Dendritic cell treated with granulocyte-macrophage colony-stimulating factor and Interleukin-4, amounts not matched to agents 40 ng/mL and 50 ng/mL, for 4 days (primary cell): Measurements from ENCODE around the gene CCDC171.

Experiments used
- H3K27ac Mint-ChIP-seq: one replicate; pipeline ENCODE4 v1.8.0; 2022; ENCODE audit warnings: mild to moderate bottlenecking, mixed read lengths
- H3K27me3 Mint-ChIP-seq: one replicate; pipeline ENCODE4 v1.8.0; 2022; ENCODE audit warnings: mild to moderate bottlenecking, mixed read lengths
- H3K36me3 Mint-ChIP-seq: one replicate; pipeline ENCODE4 v1.8.0; 2022; ENCODE audit warnings: low read depth, mixed read lengths
- H3K4me1 Mint-ChIP-seq: one replicate; pipeline ENCODE4 v1.8.0; 2022; ENCODE audit warnings: low read depth, mixed read lengths
- H3K4me3 Mint-ChIP-seq: one replicate; pipeline ENCODE4 v1.8.0; 2022; ENCODE audit warnings: mild to moderate bottlenecking, moderate library complexity, mixed read lengths
- H3K9me3 Mint-ChIP-seq: one replicate; pipeline ENCODE4 v1.8.0; 2022; ENCODE audit warnings: mixed read lengths
- intact Hi-C: fragments of 100-400 bp; cut with micrococcal nuclease; formaldehyde crosslinking; loops from one replicate; pipeline ENCODE4 v1.15.0; 2022

The CCDC171 gene

DNA sequence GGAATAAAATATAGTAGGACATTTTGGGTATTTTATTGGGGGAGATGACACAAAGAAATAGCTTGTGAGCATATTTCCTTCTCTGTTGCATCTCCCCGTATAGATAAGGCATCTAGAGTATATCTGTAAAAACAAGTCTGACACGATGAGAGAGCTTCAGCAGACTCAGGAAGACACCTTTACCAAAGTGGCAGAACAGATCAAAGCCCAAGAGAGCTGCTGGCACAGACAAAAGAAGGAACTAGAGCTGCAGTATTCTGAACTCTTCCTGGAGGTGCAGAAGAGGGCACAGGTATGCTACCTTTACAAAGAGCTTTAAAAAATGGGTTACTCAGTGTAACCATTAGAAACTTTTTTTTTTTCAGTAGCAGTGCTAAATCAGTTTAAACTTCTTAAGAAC lies 176.7 kb downstream of the CCDC171 start:
- H3K27me3 Mint-ChIP-seq, result no peaks in the 10 kb centered on the region
- no peak overlapping the region for H3K27ac Mint-ChIP-seq
- H3K36me3 Mint-ChIP-seq, result no peaks in the 10 kb centered on the region
- H3K4me1 Mint-ChIP-seq, result no peaks in the 10 kb centered on the region
- H3K4me3 Mint-ChIP-seq, result no peak overlapping the region
- intact Hi-C loops, result no loop called here
- H3K9me3 Mint-ChIP-seq, result no peaks in the 10 kb centered on the region

DNA sequence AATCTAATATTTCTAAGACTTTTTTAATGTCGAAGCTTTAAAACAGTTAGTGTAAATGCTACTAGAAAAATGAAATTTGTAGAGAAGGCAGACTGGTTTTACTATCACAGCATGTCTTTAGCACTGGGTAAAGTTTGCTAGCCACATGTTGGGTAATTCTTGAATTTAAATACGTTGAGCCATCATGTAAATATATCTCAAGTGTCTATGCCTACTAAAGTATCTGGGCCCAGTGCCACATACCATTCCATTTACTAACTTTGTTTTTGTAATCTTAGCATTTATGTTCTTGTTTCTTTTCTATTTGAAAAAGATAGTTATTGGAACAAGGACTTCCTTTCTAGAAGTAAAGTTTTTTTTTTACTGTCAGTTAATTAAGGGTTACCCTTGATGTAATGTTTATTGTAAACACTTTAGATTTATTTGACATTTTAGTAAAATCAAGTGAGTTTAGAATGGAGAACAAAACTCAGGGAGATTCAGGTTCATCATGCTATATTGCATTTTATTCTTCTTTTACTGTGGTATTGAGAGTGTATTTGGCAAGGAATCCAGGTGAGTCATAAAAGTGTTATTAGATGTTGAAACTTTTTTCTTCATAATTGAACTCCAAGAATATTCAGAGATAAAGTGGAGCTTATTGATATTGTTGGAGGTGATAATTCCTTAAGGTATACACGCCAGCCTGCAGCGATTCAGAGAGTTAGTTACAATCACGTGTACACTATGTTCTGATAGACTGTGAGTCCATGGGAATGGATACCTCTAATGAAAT lies 182.4 kb downstream of the CCDC171 start:
- no peaks in the 10 kb centered on the region for H3K4me1 Mint-ChIP-seq
- no peak overlapping the region for H3K4me3 Mint-ChIP-seq
- H3K36me3 Mint-ChIP-seq, result no peaks in the 10 kb centered on the region
- no peak overlapping the region for H3K27ac Mint-ChIP-seq
- H3K27me3 Mint-ChIP-seq, result no peaks in the 10 kb centered on the region
- no peaks in the 10 kb centered on the region for H3K9me3 Mint-ChIP-seq
- intact Hi-C loops, result no loop called here

DNA sequence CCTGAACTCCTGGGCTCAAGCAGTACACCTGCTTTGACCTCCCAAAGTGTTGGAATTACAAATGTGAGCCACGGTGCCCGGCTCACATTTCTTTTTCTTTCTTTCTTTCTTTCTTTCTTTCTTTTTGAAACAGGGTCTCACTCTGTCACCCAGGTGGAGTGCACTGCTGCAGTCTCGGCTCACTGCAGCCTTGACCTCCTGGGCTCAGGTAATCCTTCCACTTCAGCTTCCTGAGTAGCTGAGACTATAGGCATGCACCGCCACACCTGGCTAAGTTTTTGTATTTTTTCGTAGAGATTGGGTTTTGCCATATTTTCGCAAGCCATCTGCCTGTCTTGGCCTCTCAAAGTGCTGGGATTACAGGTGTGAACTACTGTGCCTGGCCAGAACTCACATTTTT lies 183.7 kb downstream of the CCDC171 start:
- Mint-ChIP-seq H3K27me3 (no peaks in the 10 kb centered on the region), H3K4me3 (no peak overlapping the region), H3K4me1 (no peaks in the 10 kb centered on the region), H3K27ac (no peak overlapping the region), H3K36me3 (no peaks in the 10 kb centered on the region), H3K9me3 (no peaks in the 10 kb centered on the region)
- intact Hi-C loops, result no loop called here

DNA sequence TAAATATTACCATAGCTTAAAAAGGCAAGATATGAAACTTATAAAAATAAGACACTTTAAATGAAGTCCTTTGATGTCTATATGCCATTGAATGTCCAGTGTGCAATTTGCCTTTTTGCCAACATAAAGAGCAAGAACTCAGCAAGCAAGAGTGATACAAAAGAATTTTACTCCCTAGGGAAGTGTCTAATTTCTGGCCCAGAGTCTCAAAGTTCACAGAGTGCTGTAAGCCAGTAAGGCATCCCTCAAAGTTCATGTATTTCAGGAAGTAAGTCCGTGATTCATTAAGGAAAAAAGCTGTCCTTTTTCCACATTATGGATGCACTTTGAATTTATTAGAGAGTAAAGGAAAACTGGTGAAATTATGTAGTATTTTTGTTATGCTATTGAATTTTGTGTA lies 185.2 kb downstream of the CCDC171 start:
- Mint-ChIP-seq H3K36me3 (no peaks in the 10 kb centered on the region), H3K9me3 (no peaks in the 10 kb centered on the region), H3K4me1 (no peaks in the 10 kb centered on the region), H3K27me3 (no peaks in the 10 kb centered on the region), H3K27ac (no peak overlapping the region), H3K4me3 (no peak overlapping the region)
- intact Hi-C loops, result no loop called here

DNA sequence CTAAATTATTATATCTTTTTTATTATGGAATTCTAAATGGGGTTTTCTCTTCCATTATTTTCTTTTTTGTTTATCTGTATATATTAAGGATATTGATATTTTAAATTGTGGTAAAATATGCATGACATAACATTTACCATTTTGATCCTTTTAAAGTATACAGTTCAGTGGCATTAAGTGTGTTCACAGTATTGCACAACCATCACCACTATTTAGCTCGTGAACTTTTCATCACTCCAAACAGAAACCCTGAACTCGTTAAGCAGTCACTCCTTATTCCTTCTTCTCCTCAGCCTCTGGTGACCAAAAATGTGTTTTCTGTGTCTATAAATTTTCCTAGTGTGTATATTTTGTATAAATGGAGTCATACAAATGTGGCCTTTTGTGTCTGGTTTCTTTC lies 188.2 kb downstream of the CCDC171 start:
- H3K27ac Mint-ChIP-seq, result no peak overlapping the region

DNA sequence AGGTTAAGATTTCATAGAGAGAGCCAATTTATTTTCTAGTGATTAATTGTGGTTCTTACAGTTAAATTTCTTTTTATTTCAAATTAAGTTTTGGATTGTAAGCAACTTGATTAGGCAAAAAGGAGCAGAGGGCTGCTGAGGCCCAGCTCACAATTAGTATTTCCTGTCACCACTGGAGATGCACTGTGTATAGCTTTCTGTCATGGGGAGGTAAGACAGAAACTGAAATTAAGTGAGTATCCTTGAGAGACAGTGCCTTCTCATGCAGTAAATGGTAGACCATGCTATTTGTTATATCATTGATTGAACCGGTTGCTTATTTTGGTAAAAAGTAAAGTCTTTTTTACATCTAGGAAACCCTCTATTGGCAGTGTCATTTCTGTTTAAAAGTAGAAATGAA lies 190.7 kb downstream of the CCDC171 start:
- Mint-ChIP-seq H3K9me3 (peaks cover 18% of the 10 kb centered on the region), H3K4me1 (no peaks in the 10 kb centered on the region), H3K27ac (no peak overlapping the region), H3K36me3 (peaks cover 18% of the 10 kb centered on the region), H3K4me3 (no peak overlapping the region), H3K27me3 (no peaks in the 10 kb centered on the region)
- intact Hi-C loops, result no loop called here

More for the DNA sequence above, 188.2 kb downstream of the CCDC171 start:
- intact Hi-C loops, result no loop called here
- Mint-ChIP-seq H3K36me3 (no peaks in the 10 kb centered on the region), H3K27me3 (no peaks in the 10 kb centered on the region), H3K9me3 (no peaks in the 10 kb centered on the region), H3K4me1 (no peaks in the 10 kb centered on the region), H3K4me3 (no peak overlapping the region)

DNA sequence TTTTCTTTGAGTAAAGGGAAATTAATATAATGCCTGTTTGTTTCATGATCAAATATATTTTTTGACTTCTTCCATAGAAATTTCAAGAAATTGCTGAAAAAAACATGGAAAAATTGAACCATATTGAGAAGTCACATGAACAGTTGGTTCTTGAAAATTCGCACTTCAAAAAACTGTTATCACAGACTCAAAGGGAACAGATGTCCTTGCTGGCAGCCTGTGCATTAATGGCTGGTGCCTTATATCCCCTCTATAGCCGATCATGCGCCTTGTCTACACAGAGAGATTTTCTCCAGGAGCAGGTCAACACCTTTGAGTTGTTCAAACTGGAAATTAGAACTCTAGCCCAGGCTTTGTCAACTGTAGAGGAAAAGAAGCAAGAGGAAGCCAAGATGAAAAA lies 191.4 kb downstream of the CCDC171 start:
- no peaks in the 10 kb centered on the region for H3K4me1 Mint-ChIP-seq

DNA sequence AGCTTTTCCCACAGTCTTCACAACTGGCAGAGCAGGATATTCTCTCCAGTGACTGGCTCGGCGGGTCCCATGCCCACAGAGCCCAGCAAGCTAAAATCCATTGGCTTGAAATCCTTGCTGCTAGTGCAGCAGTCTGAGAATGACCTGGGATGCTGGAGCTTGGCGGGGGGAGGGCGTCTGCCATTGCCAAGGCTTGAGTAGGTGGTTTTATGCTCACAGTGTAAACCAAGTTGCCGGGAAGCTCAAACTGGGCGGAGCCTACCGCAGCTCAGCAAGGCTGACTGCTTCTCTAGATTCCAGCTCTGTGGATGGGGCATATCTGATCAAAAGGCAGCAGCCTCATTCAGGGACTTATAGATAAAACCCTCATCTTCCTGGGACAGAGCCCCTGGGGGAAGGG lies 194.1 kb downstream of the CCDC171 start:
- Mint-ChIP-seq H3K9me3 (peaks cover 35% of the 10 kb centered on the region), H3K36me3 (peaks cover 18% of the 10 kb centered on the region), H3K4me3 (no peak overlapping the region), H3K27ac (no peak overlapping the region), H3K27me3 (no peaks in the 10 kb centered on the region), H3K4me1 (no peaks in the 10 kb centered on the region)
- intact Hi-C loops, result no loop called here

More for the DNA sequence above, 191.4 kb downstream of the CCDC171 start:
- Mint-ChIP-seq H3K9me3 (peaks cover 25% of the 10 kb centered on the region), H3K36me3 (peaks cover 18% of the 10 kb centered on the region), H3K4me3 (no peak overlapping the region), H3K27me3 (no peaks in the 10 kb centered on the region), H3K27ac (no peak overlapping the region)
- intact Hi-C loops, result no loop called here

DNA sequence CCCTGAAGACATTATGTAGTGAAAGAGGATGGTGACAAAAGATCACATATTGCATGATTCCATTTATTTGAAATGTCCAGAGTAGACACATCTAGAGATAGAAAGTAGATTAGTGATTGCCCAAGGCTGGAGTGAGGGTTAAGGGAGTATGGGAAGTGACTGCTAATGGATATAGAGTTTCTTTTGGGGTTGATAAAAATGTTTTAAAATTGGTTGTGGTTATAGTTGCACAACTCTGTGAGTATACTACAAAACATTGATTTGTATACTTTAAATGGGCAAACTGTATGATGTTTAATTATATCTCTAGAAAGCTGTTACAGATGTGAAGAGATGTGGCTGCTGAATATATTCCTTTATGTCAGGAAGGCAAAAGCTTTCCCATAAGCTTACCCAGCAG lies 202.8 kb downstream of the CCDC171 start:
- intact Hi-C loops, result no loop called here
- H3K27me3 Mint-ChIP-seq, result no peaks in the 10 kb centered on the region
- no peaks in the 10 kb centered on the region for H3K36me3 Mint-ChIP-seq
- peaks cover 12% of the 10 kb centered on the region for H3K9me3 Mint-ChIP-seq
- H3K4me3 Mint-ChIP-seq, result no peak overlapping the region
- H3K27ac Mint-ChIP-seq, result no peak overlapping the region
- no peaks in the 10 kb centered on the region for H3K4me1 Mint-ChIP-seq

DNA sequence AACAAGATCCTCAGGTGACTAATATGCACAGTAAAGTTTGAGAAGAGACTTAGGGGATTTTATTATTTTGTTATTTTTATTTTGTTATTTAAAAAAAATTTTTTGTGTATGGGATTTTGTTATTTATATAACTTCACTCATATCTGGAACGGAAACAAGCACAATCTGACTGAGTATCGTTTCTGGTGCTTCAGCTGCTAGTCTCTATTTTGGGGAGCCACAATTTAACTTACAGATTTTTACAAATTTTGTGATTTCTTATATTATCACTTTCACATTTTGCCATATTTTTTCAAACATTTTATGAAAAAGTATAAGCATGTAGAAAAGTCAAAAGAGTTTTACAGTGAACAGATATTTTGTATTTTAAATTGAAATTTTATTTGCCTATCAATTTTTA lies 208.7 kb downstream of the CCDC171 start:
- Mint-ChIP-seq H3K27ac (no peak overlapping the region), H3K4me3 (no peak overlapping the region), H3K9me3 (peaks cover 10% of the 10 kb centered on the region), H3K36me3 (no peaks in the 10 kb centered on the region), H3K27me3 (no peaks in the 10 kb centered on the region), H3K4me1 (no peaks in the 10 kb centered on the region)
- intact Hi-C loops, result no loop called here

DNA sequence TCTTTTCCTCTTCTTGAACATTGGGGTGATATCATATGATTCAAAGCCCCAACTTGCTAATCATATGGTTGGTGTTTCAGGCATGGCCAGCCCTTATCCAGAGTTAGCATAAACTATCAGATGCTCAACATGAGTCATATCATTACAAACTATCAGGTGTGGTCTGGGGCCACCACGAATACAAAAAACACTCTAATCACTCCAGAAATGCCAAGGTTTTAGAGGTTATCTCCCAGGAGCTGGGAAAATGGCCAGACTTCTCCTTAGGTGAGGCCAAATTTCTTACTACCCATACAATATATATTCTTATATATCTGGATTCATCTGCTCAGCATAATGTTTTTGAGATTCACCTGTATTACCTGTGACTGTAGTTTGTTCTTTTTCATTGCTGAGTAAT lies 210.5 kb downstream of the CCDC171 start:
- H3K4me1 Mint-ChIP-seq, result no peaks in the 10 kb centered on the region
- H3K27ac Mint-ChIP-seq, result no peak overlapping the region
- no peak overlapping the region for H3K4me3 Mint-ChIP-seq
- no peaks in the 10 kb centered on the region for H3K36me3 Mint-ChIP-seq
- H3K9me3 Mint-ChIP-seq, result no peaks in the 10 kb centered on the region
- intact Hi-C loops, result no loop called here
- no peaks in the 10 kb centered on the region for H3K27me3 Mint-ChIP-seq

DNA sequence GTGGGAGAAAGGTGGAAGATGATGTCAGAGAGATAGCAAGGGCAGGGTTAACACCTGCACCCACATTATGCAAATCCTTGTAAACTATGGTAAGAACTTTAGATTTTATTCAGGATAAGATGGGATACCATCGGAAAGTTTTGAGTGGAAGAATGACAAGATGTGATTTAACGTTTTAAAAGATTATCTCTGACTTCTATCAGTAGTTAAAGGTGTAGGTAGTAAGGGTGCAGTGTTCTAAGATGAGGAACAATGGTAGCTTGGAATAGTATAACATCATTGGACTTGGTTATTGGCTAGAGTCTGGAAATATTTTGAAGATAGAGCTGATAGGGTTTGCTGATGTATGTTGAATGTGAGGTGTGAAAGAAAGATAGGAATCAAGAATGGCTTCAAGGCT lies 211.3 kb downstream of the CCDC171 start:
- no peaks in the 10 kb centered on the region for H3K9me3 Mint-ChIP-seq
- no peaks in the 10 kb centered on the region for H3K4me1 Mint-ChIP-seq
- H3K27ac Mint-ChIP-seq, result no peak overlapping the region
- intact Hi-C loops, result no loop called here
- no peaks in the 10 kb centered on the region for H3K36me3 Mint-ChIP-seq
- H3K27me3 Mint-ChIP-seq, result no peaks in the 10 kb centered on the region
- H3K4me3 Mint-ChIP-seq, result no peak overlapping the region

DNA sequence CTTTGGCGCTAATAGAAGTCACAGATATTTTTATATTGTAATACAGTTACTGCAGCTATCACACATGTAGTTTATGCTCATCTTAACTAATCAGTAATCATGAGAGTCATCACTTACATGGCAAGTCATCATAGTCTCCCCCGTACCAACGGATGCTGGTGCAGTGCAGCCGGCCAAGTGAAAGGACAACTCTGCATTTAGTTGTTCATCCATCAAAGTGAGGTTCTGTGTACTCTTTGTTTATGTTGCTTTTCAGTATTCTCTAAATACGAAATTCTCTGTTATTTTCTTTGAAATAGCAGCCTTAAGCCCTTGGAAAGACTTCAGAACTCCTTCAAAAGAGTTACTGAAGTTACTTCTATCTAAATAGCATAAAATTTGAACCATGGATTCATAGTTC lies 216.7 kb downstream of the CCDC171 start:
- H3K36me3 Mint-ChIP-seq, result no peaks in the 10 kb centered on the region
- H3K4me3 Mint-ChIP-seq, result no peak overlapping the region
- intact Hi-C loops, result no loop called here
- H3K27me3 Mint-ChIP-seq, result no peaks in the 10 kb centered on the region
- H3K4me1 Mint-ChIP-seq, result no peaks in the 10 kb centered on the region
- no peak overlapping the region for H3K27ac Mint-ChIP-seq
- no peaks in the 10 kb centered on the region for H3K9me3 Mint-ChIP-seq

DNA sequence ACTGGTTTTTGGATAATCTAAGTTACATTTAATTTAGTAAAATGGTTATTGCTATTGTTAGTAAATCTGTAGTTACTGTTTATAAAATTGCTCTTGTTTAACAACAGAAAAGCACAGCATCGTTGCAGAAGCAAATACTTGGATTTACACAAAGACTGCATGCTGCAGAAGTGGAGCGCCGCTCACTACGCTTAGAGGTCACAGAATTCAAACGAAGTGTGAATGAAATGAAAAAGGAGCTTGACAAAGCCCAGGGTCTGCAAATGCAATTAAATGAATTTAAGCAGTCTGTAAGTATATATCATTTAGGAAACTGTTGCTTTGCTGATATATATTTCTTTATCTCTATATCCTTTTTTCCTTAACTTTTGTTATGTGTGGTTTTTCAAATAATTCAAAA lies 226.0 kb downstream of the CCDC171 start:
- intact Hi-C loops, result no loop called here
- Mint-ChIP-seq H3K4me3 (no peak overlapping the region), H3K36me3 (no peaks in the 10 kb centered on the region), H3K4me1 (no peaks in the 10 kb centered on the region), H3K27ac (no peak overlapping the region), H3K27me3 (no peaks in the 10 kb centered on the region), H3K9me3 (no peaks in the 10 kb centered on the region)

DNA sequence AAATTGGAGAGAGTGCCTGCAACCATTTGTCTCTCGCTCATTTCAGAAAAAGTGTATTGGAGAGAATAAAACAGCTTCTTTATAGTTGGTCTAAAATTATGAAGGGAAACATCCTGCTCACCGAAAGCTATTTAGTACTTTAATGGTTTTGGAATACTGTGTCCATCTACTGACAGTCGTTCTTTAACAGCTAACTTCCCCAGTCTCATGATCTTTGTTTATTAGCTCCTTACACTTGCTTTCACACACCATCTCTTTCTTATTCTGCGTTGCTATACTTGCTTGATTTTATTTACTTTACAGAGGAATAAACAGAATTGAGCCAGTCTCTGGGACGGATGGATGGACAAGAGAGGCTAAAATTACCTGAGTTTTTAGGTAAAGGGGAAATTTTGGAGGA lies 229.3 kb downstream of the CCDC171 start:
- H3K9me3 Mint-ChIP-seq, result no peaks in the 10 kb centered on the region
- no peaks in the 10 kb centered on the region for H3K36me3 Mint-ChIP-seq
- intact Hi-C loops, result no loop called here
- no peak overlapping the region for H3K4me3 Mint-ChIP-seq
- no peak overlapping the region for H3K27ac Mint-ChIP-seq
- no peaks in the 10 kb centered on the region for H3K4me1 Mint-ChIP-seq
- H3K27me3 Mint-ChIP-seq, result no peaks in the 10 kb centered on the region
